Measurements from ENCODE around the gene MARCHF2. TPM values are rescaled to one million over a fixed set of nuclear protein-coding genes. Genes with fewer than 3 reads are reported as not detected.

Gene MARCHF2
- total RNA-seq, 4 donors from 2014 or later: 53.5 to 110 (median 60.8) TPM

DNA sequence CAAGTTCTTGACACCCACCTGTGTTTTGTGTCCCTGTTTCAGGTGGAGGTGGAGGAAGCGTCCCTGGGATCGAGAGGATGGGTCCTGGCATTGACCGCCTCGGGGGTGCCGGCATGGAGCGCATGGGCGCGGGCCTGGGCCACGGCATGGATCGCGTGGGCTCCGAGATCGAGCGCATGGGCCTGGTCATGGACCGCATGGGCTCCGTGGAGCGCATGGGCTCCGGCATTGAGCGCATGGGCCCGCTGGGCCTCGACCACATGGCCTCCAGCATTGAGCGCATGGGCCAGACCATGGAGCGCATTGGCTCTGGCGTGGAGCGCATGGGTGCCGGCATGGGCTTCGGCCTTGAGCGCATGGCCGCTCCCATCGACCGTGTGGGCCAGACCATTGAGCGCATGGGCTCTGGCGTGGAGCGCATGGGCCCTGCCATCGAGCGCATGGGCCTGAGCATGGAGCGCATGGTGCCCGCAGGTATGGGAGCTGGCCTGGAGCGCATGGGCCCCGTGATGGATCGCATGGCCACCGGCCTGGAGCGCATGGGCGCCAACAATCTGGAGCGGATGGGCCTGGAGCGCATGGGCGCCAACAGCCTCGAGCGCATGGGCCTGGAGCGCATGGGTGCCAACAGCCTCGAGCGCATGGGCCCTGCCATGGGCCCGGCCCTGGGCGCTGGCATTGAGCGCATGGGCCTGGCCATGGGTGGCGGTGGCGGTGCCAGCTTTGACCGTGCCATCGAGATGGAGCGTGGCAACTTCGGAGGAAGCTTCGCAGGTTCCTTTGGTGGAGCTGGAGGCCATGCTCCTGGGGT, 72.7 kb downstream of the MARCHF2 start:
- H3K4me3 ChIP-seq (ENCODE audit: low read depth, poor library complexity, severe bottlenecking): no peak overlapping the region

DNA sequence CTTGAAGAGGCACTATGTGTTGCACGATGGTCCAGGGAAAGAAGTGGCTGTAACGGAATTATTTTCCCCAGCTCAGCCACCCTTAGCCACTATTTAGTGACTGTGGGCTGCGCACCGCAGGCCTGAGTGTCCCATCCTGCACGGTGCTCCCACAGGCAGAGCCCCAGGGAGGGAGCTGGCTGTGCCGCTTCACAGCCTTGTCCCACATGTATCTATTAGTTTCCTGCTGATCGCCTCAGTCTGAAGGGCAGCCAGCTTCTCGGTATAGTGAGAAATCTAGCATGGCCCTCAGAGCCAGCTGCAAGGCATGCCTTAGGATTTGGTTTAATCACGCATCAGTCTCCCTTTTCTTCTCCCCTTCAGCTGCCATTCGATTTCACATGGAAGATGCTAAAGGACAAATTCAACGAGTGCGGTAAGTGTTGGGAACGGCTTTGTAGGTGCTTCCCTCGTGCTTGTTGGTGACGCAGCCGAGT, 73.6 kb downstream of the MARCHF2 start:
- WGBS, 2 donors: 86% methylated on average over 16 of the region's 16 CpGs
- H3K4me3 ChIP-seq (ENCODE audit: low read depth, poor library complexity, severe bottlenecking): no peak overlapping the region
- intact Hi-C loops (cut with DNase I; ENCODE audit: low total_unique reads): no loop called here
- no peak for DNase-seq (ENCODE audit: low spot score in 2 of 2)
- TF ChIP-seq, protein P1, sequence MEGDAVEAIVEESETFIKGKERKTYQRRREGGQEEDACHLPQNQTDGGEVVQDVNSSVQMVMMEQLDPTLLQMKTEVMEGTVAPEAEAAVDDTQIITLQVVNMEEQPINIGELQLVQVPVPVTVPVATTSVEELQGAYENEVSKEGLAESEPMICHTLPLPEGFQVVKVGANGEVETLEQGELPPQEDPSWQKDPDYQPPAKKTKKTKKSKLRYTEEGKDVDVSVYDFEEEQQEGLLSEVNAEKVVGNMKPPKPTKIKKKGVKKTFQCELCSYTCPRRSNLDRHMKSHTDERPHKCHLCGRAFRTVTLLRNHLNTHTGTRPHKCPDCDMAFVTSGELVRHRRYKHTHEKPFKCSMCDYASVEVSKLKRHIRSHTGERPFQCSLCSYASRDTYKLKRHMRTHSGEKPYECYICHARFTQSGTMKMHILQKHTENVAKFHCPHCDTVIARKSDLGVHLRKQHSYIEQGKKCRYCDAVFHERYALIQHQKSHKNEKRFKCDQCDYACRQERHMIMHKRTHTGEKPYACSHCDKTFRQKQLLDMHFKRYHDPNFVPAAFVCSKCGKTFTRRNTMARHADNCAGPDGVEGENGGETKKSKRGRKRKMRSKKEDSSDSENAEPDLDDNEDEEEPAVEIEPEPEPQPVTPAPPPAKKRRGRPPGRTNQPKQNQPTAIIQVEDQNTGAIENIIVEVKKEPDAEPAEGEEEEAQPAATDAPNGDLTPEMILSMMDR (IDR thresholded peaks at IDR 0.05): no peak
- TF ChIP-seq POLR2A (IDR thresholded peaks at IDR 0.05): no peak

More for the DNA sequence above, 72.7 kb downstream of the MARCHF2 start:
- no peak for DNase-seq (ENCODE audit: low spot score in 2 of 2)
- intact Hi-C loops (cut with DNase I; ENCODE audit: low total_unique reads): no loop called here
- 94 to 96% methylated on average over 53 to 61 of the region's 62 CpGs for WGBS, 2 donors
- TF ChIP-seq, protein P1 (IDR thresholded peaks at IDR 0.05): no peak
- TF ChIP-seq POLR2A (IDR thresholded peaks at IDR 0.05): no peak

DNA sequence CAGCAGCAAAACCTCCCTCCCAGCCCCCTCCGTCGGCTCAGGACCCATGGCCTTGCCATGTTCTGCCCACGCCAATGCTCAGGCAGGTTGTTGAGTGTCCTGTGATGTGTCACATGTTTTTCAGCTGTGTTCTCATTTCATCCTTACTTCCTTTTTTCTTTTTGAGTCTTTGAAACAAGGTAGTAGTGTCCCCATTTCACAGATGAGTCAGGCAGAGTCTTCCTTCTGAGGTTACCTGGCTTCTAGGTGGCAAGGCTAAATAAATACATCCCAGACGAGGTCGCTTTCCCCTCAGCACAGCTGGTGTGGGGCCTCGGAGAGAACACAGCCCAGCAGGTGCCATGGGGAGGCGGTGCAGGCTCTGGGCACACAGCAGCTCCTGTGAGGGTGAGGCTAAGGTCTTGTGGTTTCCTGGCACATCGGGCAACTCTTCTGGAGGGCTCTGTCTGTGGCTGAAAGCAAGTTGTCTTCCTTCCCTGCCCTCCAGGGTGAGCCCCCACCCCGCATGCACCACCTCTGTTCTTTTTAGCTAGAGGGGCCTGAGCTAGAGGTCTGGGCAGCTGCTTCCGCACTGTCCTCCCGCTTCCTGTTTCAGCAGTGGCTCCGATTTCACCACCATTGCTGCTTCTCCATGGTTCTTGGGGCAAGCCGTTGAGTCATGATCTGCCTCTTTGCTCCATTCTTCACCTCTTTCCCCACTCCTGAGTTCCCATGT, 74.2 kb downstream of the MARCHF2 start:
- TF ChIP-seq, protein P1 (IDR thresholded peaks at IDR 0.05): no peak
- TF ChIP-seq POLR2A (IDR thresholded peaks at IDR 0.05): no peak
- WGBS, 2 donors: 69 to 71% methylated on average over 13 of the region's 13 CpGs
- intact Hi-C loops (cut with DNase I; ENCODE audit: low total_unique reads): no loop called here
- DNase-seq (ENCODE audit: low spot score in 2 of 2): no peak
- H3K4me3 ChIP-seq (ENCODE audit: low read depth, poor library complexity, severe bottlenecking): no peak overlapping the region

DNA sequence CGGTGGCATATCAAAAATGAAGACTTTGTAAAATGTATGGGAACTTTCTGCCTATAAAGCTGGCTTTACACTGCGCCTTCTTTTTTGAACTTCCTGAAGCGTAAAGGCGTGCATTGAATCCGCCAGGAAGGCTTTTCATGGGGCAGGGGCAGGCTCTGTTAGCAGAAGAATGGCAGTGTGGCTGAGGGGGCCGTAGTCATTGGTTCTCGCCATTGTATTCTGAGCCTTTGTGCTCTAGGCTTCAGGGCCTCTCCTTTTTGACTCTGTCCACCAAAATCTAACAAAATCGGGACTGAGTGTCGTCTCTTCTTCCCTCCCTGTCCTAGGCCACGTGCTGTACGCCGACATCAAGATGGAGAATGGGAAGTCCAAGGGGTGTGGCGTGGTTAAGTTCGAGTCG, 75.3 kb downstream of the MARCHF2 start:
- intact Hi-C loops (cut with DNase I; ENCODE audit: low total_unique reads): no loop called here
- DNase-seq (ENCODE audit: low spot score in 2 of 2): no peak
- H3K4me3 ChIP-seq (ENCODE audit: low read depth, poor library complexity, severe bottlenecking): no peak overlapping the region
- 76 to 77% methylated on average over 15 of the region's 15 CpGs for WGBS, 2 donors
- no peak for TF ChIP-seq POLR2A (IDR thresholded peaks at IDR 0.05)
- TF ChIP-seq, protein P1 (IDR thresholded peaks at IDR 0.05): no peak

Small RNA genes lying within 50 kb of the gene (microRNA-seq; reads per million reads assigned to microRNA genes)
- gene MIR4999 (ENCODE audit: borderline number of aligned reads in 1 of 2, borderline replicate concordance in 2 of 2): 2.7 to 4.0 reads per million in 2 donors

Other genes with a start within 250 kb of the MARCHF2 start
- 100 to 1,000 TPM; 104 to 106 (median 105) TPM for gene CERS4, start 203.9 kb upstream of the MARCHF2 start, total RNA-seq
- gene CD320, start 104.9 kb upstream of the MARCHF2 start, total RNA-seq: 10 to 100 TPM in 3 of 4 donors, 1 to 10 TPM in 1; 9.0 to 23.6 (median 16.8) TPM
- gene NDUFA7, start 91.9 kb upstream of the MARCHF2 start, total RNA-seq: 10 to 100 TPM; 24.5 to 39.5 (median 32.3) TPM
- 100 to 1,000 TPM; 427 to 879 (median 727) TPM for gene RPS28, start 91.8 kb upstream of the MARCHF2 start, total RNA-seq
- 10 to 100 TPM in 2 of 4 donors, 1 to 10 TPM in 2; 7.6 to 16.7 (median 11.4) TPM for gene KANK3, start 70.0 kb upstream of the MARCHF2 start, total RNA-seq
- gene ANGPTL4, start 49.1 kb upstream of the MARCHF2 start, total RNA-seq: 10 to 100 TPM; 11.8 to 51.8 (median 34.7) TPM
- gene RAB11B, start 22.9 kb upstream of the MARCHF2 start, total RNA-seq: 100 to 1,000 TPM in 1 of 4 donors, 10 to 100 TPM in 3; 40.6 to 125 (median 56.8) TPM
- 100 to 1,000 TPM in 1 of 4 donors, 10 to 100 TPM in 3; 60.4 to 103 (median 79.7) TPM for gene HNRNPM, start 31.7 kb downstream of the MARCHF2 start, total RNA-seq
- gene PRAM1, start 89.3 kb downstream of the MARCHF2 start, total RNA-seq: under 1 TPM in 3 of 4 donors, not detected in 1; 0.16 to 0.59 (median 0.30) TPM
- gene ZNF414, start 100.9 kb downstream of the MARCHF2 start, total RNA-seq: 10 to 100 TPM; 14.8 to 42.2 (median 18.8) TPM
- gene MYO1F, start 164.1 kb downstream of the MARCHF2 start, total RNA-seq: 1 to 10 TPM; 2.2 to 6.3 (median 3.2) TPM
- gene ADAMTS10, start 197.4 kb downstream of the MARCHF2 start, total RNA-seq: 10 to 100 TPM in 2 of 4 donors, 1 to 10 TPM in 2; 6.1 to 21.3 (median 14.1) TPM
- gene NFILZ, start 217.3 kb downstream of the MARCHF2 start, total RNA-seq: not detected

Measured in lower leg skin (tissue), 4 donors.